Stimulated activated CD4-positive, alpha-beta T cell treated with anti-CD3 and anti-CD28 coated beads, Interleukin-4, amount 100 ng/mL, for 4 hours (primary cell): ENCODE data around the gene POLD2.

ENCODE experiments used
- DNase-seq, 2 experiments: peaks; one replicate each; pipeline ENCODE4 v3.0.0-alpha.2; 2020

The POLD2 gene

GRCh38 chr7:44079331-44080021 lies 43.9 kb downstream of the POLD2 start:
- DNase-seq: no peak

- DNase-seq: no peak
These were observed 44.8 kb downstream of the POLD2 start for GRCh38 chr7:44078521-44078920.

DNA sequence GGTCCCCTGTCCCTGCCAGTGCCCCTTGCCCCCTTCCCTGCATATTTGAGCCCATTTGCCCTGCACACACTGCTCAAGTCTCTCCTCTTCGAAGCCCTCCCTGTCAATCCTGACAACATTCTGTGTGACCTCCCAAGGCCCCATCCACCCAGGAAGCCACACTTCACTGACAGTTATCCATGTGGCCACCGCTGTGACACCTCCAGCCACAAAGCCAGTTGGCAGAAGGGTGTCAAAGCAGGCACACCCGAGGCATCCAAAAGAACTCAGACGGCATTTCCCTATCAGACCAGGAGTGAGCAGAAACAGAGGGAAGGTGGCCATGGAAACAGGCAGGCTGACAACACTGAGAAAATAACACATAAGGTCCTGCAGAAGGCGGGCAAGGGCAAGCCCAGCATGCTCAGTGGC lies 45.7 kb downstream of the POLD2 start:
- no peak for DNase-seq

GRCh38 chr7:44077061-44077460 lies 46.3 kb downstream of the POLD2 start:
- DNase-seq: no peak

GRCh38 chr7:44076101-44076895 lies 47.0 kb downstream of the POLD2 start:
- DNase-seq: no peak

GRCh38 chr7:44075296-44076075 lies 47.9 kb downstream of the POLD2 start:
- no peak for DNase-seq

DNA sequence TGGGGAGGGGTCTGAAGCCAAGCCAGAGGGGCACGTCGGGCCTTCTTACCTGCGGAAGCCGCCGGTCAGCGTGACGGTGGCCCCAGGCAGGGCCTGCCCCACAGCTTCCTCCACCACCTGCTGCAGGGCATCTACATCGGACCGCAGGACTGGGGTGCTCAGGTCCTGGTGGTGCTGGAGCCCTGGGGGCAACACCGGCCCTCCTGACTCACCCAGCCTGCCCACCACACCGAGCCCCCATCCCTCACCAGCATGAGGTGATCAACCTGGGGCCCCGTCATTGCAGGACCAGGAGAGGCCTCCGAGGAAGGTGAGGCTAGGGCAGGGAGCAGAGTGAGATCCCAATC lies 49.0 kb downstream of the POLD2 start:
- DNase-seq: no peak

- DNase-seq: peak in 1 of 2 experiments; percentile 42
These were observed 49.5 kb downstream of the POLD2 start for GRCh38 chr7:44073664-44074348.

DNA sequence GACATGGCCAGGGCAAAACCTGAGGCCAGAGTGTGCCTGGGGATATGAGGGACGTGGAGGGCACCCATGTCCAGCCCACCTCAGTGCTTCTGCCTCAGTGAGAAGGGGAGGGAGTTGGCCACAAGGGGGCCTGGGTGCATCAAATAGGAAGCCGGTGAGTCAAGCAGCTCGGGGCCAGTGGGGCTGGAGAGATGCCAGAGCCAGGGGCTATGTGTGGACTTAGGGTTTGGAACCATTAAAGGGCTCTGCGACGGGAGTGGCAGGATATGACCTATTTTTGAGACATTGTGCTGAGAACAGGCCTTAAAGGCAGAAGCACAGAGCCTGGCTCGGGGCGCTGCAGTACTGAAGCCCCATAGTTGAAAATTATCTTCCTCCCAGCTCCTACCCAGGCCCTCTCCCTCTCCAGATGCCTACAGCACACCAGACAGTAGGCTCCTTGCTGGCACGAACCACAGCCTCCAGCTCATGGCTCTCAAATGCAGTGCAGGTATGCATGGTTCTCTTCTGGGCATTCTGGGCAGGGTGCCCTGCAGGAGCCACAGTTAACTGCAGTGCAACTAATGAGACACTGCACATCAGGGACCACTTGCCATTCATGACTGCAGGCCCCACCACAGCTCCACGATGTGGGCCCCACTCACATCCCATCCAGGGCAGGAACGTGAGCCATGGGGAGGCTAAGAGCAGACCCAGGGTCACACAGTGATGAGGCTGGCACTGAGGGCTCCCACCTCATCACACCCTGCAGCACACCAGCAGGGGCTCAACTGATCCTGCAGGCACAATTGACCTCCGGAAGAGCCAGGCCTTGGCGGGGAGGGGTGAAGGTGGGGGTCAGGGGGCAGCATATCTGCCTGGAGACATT lies 50.8 kb downstream of the POLD2 start:
- DNase-seq: peak in 1 of 2 experiments; percentile 25

GRCh38 chr7:44071726-44072363 lies 51.5 kb downstream of the POLD2 start:
- no peak for DNase-seq

DNA sequence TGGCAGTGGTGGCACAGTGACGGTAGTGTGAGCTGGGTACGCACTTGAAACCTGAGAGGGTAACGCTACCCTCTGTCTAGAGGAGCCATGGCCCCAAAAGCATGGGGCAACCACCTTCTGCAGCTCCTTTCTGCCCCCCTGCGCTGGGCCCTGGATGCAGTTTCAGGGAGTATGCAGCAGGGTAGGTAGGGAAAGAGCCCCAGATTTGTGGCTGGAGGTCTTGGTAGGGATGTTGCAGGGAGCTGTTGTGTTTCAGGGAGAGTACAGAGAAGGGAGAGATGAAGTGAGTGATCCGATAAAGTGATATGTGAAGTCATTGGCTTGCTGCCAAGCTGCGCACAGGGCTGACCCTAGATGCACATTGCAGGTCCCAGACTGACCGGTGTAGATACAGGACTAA lies 55.3 kb downstream of the POLD2 start:
- no peak for DNase-seq

- no peak for DNase-seq
These were observed 56.0 kb downstream of the POLD2 start for GRCh38 chr7:44067064-44067951.

- DNase-seq: no peak
These were observed 56.8 kb downstream of the POLD2 start for GRCh38 chr7:44066494-44067063.

DNA sequence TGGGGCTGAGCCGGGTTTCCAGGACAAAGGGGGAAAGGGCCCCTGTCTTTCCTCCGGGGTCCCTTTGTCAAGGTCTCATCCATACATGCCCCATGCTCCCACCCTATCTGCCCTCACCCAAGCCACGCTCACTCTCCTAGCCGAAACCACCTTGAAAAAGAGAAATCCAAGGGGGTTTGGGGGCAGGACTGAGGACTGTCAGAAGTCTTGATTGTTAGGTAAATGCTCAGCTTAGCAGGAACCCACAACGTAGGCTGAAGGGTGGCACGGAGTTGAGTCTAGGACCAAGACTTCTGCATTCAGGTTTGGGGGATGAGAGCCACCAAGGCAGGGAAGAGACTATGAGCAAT lies 57.3 kb downstream of the POLD2 start:
- DNase-seq: no peak

DNA sequence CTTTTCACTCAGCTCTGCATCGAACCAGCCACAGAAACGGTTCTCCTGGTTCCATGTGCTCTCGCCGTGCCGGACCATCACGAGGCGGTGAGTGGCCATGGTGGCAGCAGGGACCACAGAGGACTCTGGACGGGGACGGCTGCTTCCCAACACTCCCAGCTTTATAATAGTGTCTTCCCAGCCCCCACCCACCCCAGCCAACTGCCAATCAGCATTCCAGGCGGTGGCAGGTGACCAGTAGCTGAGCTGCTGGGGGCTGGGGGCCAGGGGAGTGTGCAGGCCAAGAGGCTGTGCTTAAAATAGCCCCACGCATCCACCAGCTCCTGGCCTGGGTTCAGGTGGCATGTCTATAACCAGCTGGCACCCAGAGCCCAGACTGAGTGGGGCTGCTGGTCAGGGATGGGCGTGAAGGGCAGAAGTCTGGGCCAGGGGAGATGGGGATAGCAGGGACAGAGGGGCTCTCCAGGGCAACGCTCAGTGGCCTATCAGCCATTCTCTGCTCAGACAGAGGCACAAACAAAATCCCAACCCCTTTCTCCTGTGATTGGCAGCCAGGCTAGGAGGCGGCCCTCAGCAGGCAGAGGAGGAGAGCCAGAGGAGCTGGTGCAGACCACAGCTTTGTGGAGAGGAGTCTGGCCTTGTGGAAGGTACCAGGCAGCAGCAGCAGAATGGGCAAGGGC lies 57.8 kb downstream of the POLD2 start, which contains the start of gene PGAM2:
Gene PGAM2 (minus strand): TSS at position 137 of the 680 bp plus-strand sequence. CDS start 38 bp downstream, at position 99.
- no peak for DNase-seq

GRCh38 chr7:44064791-44065430 lies 58.4 kb downstream of the POLD2 start:
- DNase-seq: no peak
